HG03442 (cell line): Measurements from ENCODE around the gene PLSCR1.
"Not testable (repeated sequence)": the region's sequence is repeated elsewhere in the genome, so short reads cannot be mapped to it uniquely, and the experiment has no call there.

Experiments
- ATAC-seq: cut with Tn5 transposase; IDR thresholded peaks from one replicate; pipeline ENCODE4 v1.9.1; 2021; ENCODE audit warnings: mild to moderate bottlenecking, moderate library complexity; ENCODE audit not compliant: unreplicated experiment

Gene PLSCR1

DNA sequence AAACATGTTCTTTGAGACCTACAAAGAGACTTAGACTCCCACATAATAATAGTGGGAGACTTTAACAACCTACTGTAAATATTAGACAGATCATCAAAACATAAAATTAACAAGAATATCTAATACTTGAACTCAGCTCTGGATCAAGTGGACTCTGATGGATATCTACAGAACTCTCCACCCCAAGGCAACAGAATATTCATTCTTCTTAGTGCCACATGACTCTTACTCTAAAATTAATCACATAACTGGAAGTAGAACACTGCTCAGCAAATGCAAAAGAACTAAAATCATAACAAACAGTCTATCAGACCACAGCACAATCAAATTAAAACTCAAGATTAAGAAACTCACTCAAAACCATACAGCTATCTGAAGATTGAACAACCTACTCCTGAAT is 59.1 kb downstream of the PLSCR1 start:
- no peak for ATAC-seq

DNA sequence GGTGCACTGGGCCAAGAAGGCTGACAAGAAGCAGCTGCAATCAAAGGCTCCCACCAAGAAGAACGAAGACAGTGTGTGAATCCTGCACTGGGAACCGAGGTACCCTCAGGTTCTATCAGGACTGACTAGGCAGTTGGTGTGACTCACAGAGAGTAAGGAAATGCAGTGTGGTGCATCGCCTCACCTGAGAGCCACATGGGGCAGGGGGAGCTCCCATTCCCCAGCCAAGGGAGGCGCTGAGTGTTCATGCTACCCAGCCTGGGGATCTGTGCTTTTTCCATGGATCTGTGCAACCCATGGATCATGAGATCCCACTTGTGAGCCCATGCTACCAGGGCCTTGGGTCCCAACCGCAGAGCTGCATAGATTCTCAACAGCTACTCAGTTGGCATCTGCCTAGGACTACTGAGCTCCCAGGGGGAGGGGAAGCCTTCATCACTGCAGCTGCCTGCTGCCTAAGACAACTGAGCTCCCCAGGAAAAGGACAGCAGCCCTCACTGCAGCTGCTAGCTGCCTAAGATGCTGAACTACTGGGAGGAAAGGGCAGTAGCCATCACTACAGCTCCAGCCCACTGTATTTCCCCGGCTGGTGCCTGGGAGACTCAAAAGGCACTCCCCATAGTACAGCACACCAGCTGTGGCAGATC is 68.2 kb downstream of the PLSCR1 start:
- ATAC-seq: no peak

DNA sequence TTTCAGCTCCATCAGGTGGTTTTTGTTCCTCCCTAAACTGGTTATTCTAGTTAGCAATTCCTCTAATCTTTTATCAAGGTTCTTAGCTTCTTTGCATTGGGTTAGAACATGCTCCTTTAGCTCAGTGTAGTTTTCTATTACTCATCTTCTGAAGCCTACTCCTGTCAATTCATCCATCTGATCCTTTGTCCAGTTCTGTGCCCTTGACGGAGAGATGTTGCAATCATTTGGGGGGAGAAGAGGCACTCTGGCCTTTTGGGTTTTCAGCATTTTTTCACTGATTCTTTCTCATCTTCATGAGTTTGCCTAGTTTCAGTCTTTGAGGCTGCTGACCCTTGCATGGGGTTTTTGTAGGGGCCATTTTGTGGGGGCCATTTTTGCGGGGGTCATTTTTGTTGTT is 69.4 kb downstream of the PLSCR1 start:
- not testable (repeated sequence) for ATAC-seq

DNA sequence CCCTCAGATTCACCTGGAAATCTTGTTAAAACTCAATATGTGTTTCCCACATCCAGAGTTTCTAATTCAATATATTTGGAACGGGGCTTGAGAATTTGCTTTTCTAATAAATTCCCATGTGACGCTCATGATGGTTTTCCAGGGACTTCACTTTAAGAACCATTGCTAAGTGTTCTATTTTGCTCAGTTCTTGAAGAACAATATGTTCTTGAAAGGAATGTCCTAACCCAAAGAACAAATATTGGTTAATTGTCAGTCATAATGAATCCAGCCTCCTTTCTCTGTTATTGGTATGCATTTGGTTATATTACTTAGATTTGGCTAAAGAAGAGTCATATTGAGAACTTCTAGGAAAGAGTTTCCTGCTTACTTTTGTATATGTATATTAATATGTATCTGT is 70.7 kb downstream of the PLSCR1 start:
- no peak for ATAC-seq

DNA sequence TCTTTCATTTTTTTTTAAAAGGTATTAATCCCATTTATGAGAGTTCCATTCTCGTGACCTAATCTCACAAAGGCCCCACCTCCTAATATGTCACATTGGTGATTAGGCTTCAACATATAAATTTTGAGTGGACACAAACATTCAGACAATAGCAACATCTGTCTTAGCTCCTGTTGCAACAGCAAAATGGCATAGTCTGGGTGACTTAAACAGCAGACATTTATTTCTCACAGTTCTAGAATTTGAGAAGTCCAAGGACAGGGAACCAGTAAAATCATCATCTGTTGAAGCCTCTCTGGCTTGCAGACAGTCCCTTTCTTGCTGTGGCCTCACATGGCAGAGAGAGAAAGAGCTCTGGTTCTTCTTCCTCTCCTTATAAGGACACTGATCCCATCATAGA is 71.8 kb downstream of the PLSCR1 start:
- ATAC-seq: no peak

DNA sequence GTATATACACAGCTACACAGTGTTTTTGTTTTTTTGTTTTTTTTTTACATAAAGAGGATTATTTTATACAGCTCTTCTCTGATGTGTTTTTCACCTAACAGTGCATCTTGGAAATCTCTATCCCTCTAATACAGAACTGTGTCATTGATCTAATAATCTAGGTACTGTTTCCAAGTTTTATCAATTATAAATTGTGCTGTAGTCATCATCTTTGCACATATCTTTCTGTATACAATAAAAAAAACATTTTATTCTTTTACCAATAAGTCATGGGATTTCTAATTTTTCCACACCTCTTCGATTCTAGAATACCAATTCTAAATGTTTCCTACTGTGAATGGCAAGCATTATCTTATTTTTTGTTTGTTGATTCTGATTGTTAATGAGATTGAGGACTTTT is 73.4 kb downstream of the PLSCR1 start:
- ATAC-seq: no peak

DNA sequence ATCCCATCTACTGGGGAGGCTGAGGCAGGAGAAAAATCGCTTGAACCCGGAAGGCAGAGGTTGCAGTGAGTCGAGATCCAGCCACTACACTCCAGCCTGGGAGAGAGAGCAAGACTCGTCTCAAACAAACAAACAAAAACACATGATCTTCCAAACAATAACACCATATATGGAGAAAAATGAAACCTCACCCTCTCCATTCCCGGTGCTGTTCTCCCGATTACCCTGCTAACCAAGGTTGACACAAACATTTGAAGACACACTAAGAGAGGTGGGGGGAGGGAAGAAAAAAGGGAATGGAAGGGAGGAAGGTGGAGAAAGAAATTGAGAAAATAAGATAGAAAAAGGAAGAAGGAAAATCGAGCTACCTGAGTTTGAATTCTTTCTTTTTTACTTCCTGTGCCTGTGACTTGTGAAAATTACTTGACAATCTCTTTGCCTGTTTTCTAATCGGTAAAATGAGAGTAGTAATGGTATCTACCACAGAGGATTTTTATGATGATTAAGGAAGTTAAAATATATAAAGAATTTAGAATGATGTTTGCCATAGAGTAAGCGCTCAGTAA is 73.9 kb downstream of the PLSCR1 start:
- ATAC-seq: no peak

DNA sequence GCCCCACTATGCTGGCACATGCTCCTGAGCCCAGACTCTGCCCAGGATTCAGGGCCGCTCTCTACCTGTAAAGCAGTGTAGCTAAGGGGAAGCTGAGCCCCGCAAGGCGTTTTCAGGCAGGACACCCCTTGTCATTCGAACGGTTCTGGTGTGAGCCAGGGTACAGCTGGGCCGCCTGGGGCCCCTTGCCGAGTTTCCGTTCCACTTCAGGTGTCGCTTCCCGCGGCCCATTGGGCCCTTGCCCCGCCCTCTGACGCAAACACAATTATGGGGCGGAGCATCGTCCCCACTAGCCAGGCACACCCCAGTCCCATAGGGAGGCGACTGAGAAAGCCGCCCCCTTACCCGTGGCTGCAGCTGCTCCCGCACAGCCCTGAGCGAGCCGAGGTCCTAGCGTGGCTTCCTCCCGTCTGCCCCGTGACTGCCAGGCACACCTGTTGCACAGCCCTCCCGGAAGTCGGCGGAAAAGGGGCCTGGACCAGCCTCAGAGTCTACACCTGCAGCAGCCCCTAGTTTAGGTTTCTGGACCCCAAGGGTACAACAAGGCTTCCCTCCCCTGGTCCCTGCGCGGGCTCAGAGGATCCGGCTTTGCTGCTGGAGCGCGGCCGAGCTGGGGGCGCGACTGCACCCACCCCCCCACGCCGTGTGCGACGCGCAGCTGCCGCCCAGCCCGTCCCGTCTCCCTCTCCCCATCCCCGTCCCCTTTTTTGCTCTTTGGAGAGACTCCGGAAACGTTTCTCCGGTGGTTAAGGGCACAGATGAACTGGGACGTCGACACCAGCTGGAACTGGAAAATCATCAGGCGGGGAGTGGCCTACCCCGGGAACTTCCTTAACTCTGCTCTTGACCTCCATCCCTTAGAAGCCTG is 75.0 kb downstream of the PLSCR1 start, which contains the start of gene PLSCR2:
Gene PLSCR2 (minus strand): TSS at position 412 of the 868 bp plus-strand sequence. CDS start 9,657 bp downstream, outside the sequence.
- peak; percentile 97 for ATAC-seq

DNA sequence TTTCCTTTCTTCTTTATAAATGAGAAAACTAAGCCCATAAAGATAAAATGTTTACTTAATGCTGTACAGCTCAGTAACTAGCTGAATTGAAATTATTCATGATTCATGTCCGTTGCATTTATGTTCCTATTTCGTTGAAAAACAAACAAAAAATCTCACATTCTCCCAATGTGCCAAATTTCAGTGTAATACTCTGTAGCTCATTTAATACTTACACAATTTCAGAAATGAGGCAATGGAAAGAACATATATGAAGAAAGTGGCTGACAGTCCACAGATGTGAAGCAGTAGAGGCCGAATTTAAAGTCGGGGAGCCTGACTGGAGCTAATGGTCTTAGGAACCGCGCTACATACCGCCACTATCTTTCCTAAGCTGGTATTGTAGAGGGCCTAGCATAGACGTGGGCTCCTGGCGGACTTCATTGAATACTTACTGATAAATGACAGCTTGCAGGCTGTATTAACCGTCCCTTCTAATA is 75.7 kb downstream of the PLSCR1 start:
- ATAC-seq: no peak

DNA sequence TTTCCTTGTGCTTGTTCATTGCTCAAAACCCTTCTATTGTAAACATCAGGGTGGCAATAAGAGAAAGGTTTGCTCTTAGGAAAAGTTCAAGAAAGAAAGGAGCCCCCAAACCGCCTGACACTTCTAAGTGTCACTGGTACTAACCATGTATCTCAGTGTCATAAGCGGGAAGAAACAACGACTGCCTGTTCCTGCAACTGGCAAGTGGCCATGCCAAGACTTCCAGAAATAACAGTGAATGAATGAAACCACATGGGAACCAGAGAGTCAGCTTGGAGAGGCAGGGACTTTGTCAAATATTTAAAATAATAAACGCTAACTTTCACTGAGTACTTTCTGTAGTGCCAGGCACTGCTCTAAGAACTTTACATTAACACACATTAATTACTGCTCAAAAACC is 76.2 kb downstream of the PLSCR1 start:
- ATAC-seq: no peak

DNA sequence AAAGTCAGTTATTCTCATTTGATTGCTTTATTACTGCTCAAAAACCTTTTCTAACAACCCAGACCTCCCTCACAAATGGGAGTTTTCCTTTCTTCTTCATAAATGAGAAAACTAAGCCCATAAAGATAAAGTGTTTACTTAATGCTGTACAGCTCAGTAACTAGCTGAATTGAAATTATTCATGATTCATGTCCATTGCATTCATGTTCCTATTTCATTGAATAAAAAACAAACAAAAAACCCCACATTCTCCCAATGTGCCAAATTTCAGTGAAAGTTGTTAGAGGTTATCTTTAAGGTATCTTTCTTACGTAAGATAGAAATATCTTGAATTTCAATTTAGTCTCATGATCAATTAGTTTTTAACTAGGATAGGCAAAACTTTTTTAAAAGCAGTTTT is 77.8 kb downstream of the PLSCR1 start:
- no peak for ATAC-seq

DNA sequence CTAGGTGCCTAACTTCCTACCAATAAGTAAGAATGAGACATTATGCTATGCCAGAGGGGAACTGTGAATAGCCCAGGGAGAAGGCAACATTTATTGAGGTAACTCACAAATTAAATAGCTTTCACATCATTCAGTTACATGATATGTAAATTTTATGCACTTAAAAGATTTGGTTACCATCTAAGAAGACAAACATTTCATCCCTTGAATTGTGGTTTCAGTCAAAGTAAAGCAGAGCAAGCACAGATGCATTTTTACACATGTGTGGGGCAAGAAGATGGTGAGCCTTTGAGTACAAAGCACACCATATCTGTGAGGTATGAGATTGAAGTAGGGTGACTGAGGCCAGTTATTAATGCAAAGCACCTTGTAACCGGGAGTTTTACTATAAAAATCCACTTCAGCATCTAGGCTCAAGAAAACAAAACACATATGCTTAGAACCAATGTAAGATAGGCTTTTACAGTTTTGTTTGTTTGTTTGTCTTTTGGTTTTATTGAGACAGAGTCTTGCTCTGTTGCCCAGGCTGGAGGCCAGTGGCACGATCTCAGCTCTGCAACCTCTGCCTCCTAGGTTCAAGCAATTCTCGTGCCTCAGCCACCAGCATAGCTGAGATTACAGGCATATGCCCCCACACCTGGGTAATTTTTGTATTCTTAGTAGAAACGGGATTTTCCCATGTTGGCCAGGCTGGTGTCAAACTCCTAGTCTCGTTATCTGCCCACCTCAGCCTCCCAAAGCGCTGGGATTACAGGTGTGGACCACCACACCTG is 78.5 kb downstream of the PLSCR1 start:
- ATAC-seq: no peak
